ENCODE data around the gene PPP1R11.

DNA sequence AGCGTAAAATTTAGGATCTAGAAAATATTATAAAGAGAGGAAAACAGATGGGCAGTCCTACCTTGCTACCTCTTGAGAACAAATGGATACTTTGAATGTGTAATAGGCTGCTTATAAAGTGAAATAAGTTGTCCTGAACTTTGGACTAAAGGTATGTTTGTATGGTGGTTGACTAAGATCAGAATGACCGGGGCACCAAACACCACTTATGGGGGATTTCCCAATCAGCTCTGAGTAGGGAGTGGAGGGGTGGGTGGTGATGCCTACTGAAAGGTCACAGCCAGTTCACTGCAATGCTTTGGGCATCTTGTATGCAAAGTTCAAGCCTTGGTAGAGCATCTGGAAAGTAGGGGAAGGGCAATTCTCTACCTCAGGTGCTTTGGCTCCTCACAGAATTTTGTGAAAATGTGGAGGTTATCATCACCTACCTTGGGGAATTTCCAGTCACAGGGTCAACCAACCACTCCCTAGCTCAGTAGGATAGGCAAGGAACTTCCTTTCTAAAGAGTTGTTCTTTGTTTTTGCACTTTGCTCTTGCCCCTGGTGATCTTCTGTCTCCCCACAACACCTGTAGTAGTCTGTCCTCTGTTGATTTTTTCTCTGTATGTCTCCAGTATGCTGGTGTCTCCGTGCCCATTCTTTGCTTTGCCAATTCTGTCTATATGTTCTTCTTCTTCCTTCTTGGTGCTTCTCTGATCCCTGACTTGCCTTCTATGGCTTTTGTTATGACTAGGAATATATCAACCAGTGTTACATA lies 46.2 kb downstream of the PPP1R11 start, which contains the start of gene TRIM31:
- TF ChIP-seq, protein P1, sequence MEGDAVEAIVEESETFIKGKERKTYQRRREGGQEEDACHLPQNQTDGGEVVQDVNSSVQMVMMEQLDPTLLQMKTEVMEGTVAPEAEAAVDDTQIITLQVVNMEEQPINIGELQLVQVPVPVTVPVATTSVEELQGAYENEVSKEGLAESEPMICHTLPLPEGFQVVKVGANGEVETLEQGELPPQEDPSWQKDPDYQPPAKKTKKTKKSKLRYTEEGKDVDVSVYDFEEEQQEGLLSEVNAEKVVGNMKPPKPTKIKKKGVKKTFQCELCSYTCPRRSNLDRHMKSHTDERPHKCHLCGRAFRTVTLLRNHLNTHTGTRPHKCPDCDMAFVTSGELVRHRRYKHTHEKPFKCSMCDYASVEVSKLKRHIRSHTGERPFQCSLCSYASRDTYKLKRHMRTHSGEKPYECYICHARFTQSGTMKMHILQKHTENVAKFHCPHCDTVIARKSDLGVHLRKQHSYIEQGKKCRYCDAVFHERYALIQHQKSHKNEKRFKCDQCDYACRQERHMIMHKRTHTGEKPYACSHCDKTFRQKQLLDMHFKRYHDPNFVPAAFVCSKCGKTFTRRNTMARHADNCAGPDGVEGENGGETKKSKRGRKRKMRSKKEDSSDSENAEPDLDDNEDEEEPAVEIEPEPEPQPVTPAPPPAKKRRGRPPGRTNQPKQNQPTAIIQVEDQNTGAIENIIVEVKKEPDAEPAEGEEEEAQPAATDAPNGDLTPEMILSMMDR (IDR thresholded peaks at IDR 0.05), result no peak
- TF ChIP-seq POLR2A (IDR thresholded peaks at IDR 0.05) (no peak), POLR2AphosphoS5 (IDR thresholded peaks at IDR 0.05) (no peak)

All from stomach (tissue), 4 donors.